Trophoblast cell (in vitro differentiated cells and primary cell): Measurements from ENCODE around the gene MST1.
A peak's percentile ranks its signal among the peaks of the same experiment; 100 is the strongest.
"Not testable (repeated sequence)": the region's sequence is repeated elsewhere in the genome, so short reads cannot be mapped to it uniquely, and the experiment has no call there.

Experiments used
- DNase-seq, 2 donors: peaks; one replicate each; pipeline ENCODE4 v3.0.0-alpha.2; 2016
- H2AFZ ChIP-seq: 2 replicates; pipeline ENCODE4 v1.6.1; 2013; ENCODE audit warnings: low read length, moderate library complexity, mild to moderate bottlenecking; ENCODE audit not compliant: insufficient read depth, poor library complexity
- H2AK5ac ChIP-seq: 2 replicates; pipeline ENCODE4 v1.6.1; 2013; ENCODE audit warnings: mild to moderate bottlenecking, low read length
- H2BK120ac ChIP-seq: 2 replicates; pipeline ENCODE4 v1.6.1; 2013; ENCODE audit warnings: low read length, mild to moderate bottlenecking, moderate library complexity; ENCODE audit not compliant: insufficient read depth, poor library complexity
- H2BK12ac ChIP-seq: 2 replicates; pipeline ENCODE4 v1.6.1; 2013; ENCODE audit warnings: mild to moderate bottlenecking, low read length, moderate library complexity
- H2BK5ac ChIP-seq: 2 replicates; pipeline ENCODE4 v1.6.1; 2013; ENCODE audit warnings: low read length, low read depth, moderate library complexity, mild to moderate bottlenecking; ENCODE audit not compliant: poor library complexity
- H3K14ac ChIP-seq: 2 replicates; pipeline ENCODE4 v1.6.1; 2013; ENCODE audit warnings: mild to moderate bottlenecking, low read length
- H3K18ac ChIP-seq: 2 replicates; pipeline ENCODE4 v1.6.1; 2013; ENCODE audit warnings: mild to moderate bottlenecking, low read length
- H3K23ac ChIP-seq: 2 replicates; pipeline ENCODE4 v1.6.1; 2013; ENCODE audit warnings: low read length
- H3K27ac ChIP-seq: 2 replicates; pipeline ENCODE4 v1.5.1; 2013; ENCODE audit warnings: low read depth, mild to moderate bottlenecking, inconsistent platforms, low read length, moderate library complexity
- H3K27me3 ChIP-seq: 2 replicates; pipeline ENCODE4 v1.6.1; 2013; ENCODE audit warnings: inconsistent platforms, mild to moderate bottlenecking, low read length, moderate library complexity; ENCODE audit not compliant: insufficient read depth
- H3K36me3 ChIP-seq, 2 experiments: 1 replicate in 1 of 2; 2 replicates in 1 of 2; pipeline ENCODE4 v1.6.1; 2013; ENCODE audit warnings: low read length in 2 of 2, mild to moderate bottlenecking in 2 of 2, moderate library complexity in 1 of 2; ENCODE audit not compliant: insufficient read depth in 2 of 2, control insufficient read depth in 1 of 2
- H3K4ac ChIP-seq: 2 replicates; pipeline ENCODE4 v1.6.1; 2013; ENCODE audit warnings: low read depth, mild to moderate bottlenecking, low read length, moderate library complexity
- H3K4me1 ChIP-seq, 2 experiments: 1 replicate in 1 of 2; 2 replicates in 1 of 2; pipeline ENCODE4 v1.6.1; 2013; ENCODE audit warnings: low read length in 2 of 2, mild to moderate bottlenecking in 2 of 2, moderate library complexity in 1 of 2; ENCODE audit not compliant: insufficient read depth in 2 of 2, control insufficient read depth in 1 of 2
- H3K4me2 ChIP-seq: 2 replicates; pipeline ENCODE4 v1.6.1; 2013; ENCODE audit warnings: inconsistent platforms, mild to moderate bottlenecking, low read length, moderate library complexity
- H3K4me3 ChIP-seq: 2 replicates; pipeline ENCODE4 v1.5.1; 2013; ENCODE audit warnings: mild to moderate bottlenecking, low read depth, low read length, inconsistent platforms
- H3K79me1 ChIP-seq: one replicate; pipeline ENCODE4 v1.6.1; 2013; ENCODE audit warnings: low read length
- H3K79me2 ChIP-seq: 2 replicates; pipeline ENCODE4 v1.6.1; 2013; ENCODE audit warnings: low read length, mild to moderate bottlenecking; ENCODE audit not compliant: control insufficient read depth, insufficient read depth, poor library complexity
- H3K9ac ChIP-seq: 2 replicates; pipeline ENCODE4 v1.6.1; 2013; ENCODE audit warnings: mild to moderate bottlenecking, low read length
- H3K9me3 ChIP-seq: 2 replicates; pipeline ENCODE4 v1.6.1; 2013; ENCODE audit warnings: low read depth, mild to moderate bottlenecking, control low read depth, inconsistent platforms, low read length; ENCODE audit not compliant: insufficient read depth
- H4K12ac ChIP-seq: 2 replicates; pipeline ENCODE4 v1.6.1; 2013; ENCODE audit warnings: low read depth, mild to moderate bottlenecking, low read length, moderate library complexity
- H4K8ac ChIP-seq: 2 replicates; pipeline ENCODE4 v1.6.1; 2013; ENCODE audit warnings: low read depth, mild to moderate bottlenecking, low read length, moderate library complexity
- H4K91ac ChIP-seq: one replicate; pipeline ENCODE4 v1.6.1; 2013; ENCODE audit warnings: low read depth, mild to moderate bottlenecking, low read length, moderate library complexity
- WGBS: extraction: QIAGEN DNeasy Blood & Tissue Kit; methylation state at CpG from one replicate; pipeline ENCODE4 v1.1.7; 2013; ENCODE audit warnings: missing lambda C conversion rate; ENCODE audit not compliant: insufficient read length, insufficient coverage; ENCODE audit errors: extremely low coverage; 5-methylcytosine and 5-hydroxymethylcytosine counted together

Gene MST1

DNA sequence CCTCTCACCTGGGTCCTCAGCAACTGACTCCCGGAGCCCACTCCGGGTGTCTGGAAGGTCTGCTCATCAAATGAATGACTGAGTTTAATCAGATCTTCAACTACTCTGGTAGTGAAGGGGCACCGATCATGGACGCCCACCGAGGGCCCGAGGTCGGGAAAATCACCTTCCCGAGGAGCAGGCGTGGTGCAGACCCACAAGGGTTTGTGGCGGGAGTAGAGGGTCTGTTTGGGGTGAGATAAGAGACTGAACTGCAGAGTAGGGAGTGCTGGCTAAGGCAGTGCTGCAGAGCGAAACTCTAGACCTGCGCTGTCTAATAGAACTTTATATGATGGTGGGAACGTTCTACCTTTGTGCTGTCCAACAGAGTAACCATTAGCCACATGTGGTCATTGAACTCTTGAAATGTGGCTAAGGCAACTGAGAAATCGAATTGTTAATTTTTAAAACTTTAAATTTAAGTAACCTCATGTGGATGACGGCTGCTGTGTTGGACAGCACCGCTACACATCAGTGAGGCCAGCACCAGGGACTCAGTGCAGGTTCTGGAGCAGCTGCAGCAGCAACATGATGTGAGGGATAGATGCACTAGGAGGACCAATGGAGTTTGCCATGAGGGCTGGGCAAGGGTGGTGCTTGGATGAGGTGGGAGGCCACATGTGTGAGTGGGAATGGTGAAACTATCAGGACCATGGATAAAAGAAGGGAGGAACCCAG lies 792 bp upstream of the MST1 start:
- no CpG with 5 or more reads among the region's 16 CpGs for WGBS
- H3K23ac ChIP-seq, H3K79me1 ChIP-seq, H2AFZ ChIP-seq, H3K9me3 ChIP-seq, H2BK5ac ChIP-seq, H3K27ac ChIP-seq, DNase-seq, H2BK12ac ChIP-seq, H3K27me3 ChIP-seq, H3K36me3 ChIP-seq, H2AK5ac ChIP-seq, H3K79me2 ChIP-seq: not testable (repeated sequence)
- Histone ChIP-seq H2BK120ac (peak overlapping the region; percentile 15), H4K12ac (peak overlapping the region; percentile 55), H3K4me1 (peaks cover 3 to 18% of the 10 kb centered on the region in 2 experiments), H3K18ac (peak overlapping the region; percentile 38), H3K9ac (peak overlapping the region; percentile 88), H4K8ac (peak overlapping the region; percentile 86), H3K4ac (peak overlapping the region; percentile 13), H3K4me2 (peak overlapping the region; percentile 99), H4K91ac (peak overlapping the region; percentile 53), H3K14ac (peak overlapping the region; percentile 62), H3K4me3 (peak overlapping the region; percentile 89)

DNA sequence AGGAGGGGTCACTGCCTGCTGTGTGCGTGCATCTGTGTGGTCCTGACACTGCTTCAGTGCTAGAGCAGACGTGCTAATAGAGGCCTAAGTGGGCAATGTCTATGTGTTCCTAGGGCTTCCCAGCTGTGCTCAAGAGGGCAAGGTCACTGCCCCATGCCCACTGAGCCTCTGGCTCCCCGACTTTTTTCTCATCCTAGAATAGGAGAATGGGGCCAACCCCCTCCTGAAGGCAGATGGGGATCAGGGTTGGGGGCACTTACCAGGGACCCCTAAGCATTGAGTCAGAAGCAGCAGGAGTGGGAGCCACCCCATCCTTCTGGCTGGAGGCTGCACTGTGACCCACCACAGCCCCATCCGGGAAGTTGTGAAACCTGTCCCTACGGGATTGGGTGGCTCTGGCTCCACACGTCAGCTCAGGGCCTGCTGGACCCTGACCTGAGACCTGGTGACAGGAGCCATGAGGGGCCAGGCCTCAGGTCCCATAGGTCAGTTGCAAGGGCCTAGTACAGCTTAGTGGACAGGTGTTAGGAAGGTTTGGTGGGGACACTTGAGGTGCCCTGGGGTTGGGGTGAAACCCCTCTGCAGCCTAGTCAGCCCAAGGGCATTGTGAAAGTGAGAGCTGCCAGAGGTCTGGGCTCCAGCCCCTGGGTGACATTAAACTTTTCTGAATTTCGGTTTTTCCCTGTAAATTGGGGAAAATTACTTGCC lies 782 bp downstream of the MST1 start:
- Histone ChIP-seq H4K91ac (peak overlapping the region; percentile 30), H4K8ac (peak overlapping the region; percentile 94), H4K12ac (peak overlapping the region; percentile 78), H3K4me1 (peaks cover 3 to 18% of the 10 kb centered on the region in 2 experiments), H3K4me2 (peak overlapping the region; percentile 99)
- not testable (repeated sequence) for H2BK12ac ChIP-seq, H3K18ac ChIP-seq, H2AK5ac ChIP-seq, H3K27me3 ChIP-seq, H3K36me3 ChIP-seq, H2AFZ ChIP-seq, H3K27ac ChIP-seq, H3K4me3 ChIP-seq, H3K14ac ChIP-seq, H3K23ac ChIP-seq, H3K9me3 ChIP-seq, DNase-seq, H2BK120ac ChIP-seq, H2BK5ac ChIP-seq, H3K4ac ChIP-seq, H3K79me1 ChIP-seq, H3K9ac ChIP-seq, H3K79me2 ChIP-seq
- no CpG with 5 or more reads among the region's 7 CpGs for WGBS

DNA sequence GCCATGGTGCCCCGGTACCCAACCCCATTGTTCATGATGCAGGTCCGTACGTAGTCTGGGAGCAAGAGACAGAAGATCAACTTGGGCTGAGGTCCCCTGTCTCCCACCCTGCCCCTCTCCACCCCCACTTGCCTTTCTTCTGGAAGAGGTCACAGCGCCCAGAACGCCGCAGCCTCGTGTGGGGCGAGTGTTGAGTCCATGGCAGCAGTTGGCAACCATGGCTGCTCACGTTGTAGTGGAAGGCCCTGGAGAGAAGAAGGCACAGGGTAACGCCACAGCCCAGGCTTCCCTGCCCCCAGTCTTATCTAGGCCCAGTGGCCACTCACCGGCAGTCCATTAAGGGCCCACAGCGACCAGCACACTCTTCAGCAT lies 1.9 kb downstream of the MST1 start:
- not testable (repeated sequence) for H3K79me1 ChIP-seq, H2BK120ac ChIP-seq, H3K4me3 ChIP-seq, H2AFZ ChIP-seq, H3K27me3 ChIP-seq, H2BK12ac ChIP-seq, H3K27ac ChIP-seq, H2AK5ac ChIP-seq, DNase-seq, H2BK5ac ChIP-seq, H3K14ac ChIP-seq, H4K8ac ChIP-seq, H4K12ac ChIP-seq, H3K9me3 ChIP-seq, H3K18ac ChIP-seq, H3K9ac ChIP-seq, H3K79me2 ChIP-seq, H4K91ac ChIP-seq, H3K23ac ChIP-seq, H3K4ac ChIP-seq
- peaks cover 20% of the 10 kb centered on the region in 2 experiments for H3K36me3 ChIP-seq
- H3K4me1 ChIP-seq: peaks cover 3 to 18% of the 10 kb centered on the region in 2 experiments
- WGBS: no CpG with 5 or more reads among the region's 12 CpGs
- H3K4me2 ChIP-seq: peak overlapping the region; percentile 91

DNA sequence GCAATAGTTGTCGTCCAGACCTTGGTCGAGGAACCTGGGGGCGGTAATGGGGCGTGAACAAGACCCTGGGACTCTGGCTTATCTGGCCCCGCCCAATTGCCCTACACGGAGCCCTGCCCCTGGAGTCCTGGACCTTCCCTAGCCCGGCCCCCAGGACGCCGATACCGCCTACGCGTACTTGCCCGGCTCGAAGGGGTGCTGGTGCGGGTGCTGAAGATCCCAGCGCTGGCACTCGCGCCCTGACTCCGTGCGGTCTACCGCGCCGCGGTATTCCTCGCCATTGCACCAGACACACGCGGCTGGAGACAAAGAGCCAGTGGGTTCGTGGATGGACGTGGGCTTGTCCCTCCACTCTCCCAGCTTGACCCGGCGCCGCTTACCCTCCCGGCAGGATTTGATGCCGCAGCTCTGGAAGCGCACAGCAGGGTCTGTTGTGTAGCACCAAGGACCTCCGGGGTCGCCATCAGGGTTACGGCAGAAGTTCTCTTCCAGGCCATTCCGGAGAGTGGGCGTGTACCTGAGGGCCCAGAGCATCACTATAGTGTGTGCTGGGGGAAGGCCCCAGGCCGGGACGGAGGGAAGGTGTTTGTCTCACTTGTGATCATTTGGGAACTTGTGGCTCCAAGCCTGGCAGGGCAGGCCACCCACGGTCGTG lies 2.4 kb downstream of the MST1 start:
- peak overlapping the region; percentile 17 for H2BK5ac ChIP-seq
- H3K4me2 ChIP-seq: peak overlapping the region; percentile 91
- WGBS: no CpG with 5 or more reads among the region's 44 CpGs
- peak overlapping the region; percentile 54 for H4K91ac ChIP-seq
- H2AFZ ChIP-seq: peak overlapping the region; percentile 61
- H2BK12ac ChIP-seq: peak overlapping the region; percentile 56
- peak overlapping the region; percentile 81 for H3K14ac ChIP-seq
- peaks cover 25 to 26% of the 10 kb centered on the region in 2 experiments for H3K36me3 ChIP-seq
- H3K79me2 ChIP-seq, H3K79me1 ChIP-seq, H3K4ac ChIP-seq, H3K27ac ChIP-seq, H3K27me3 ChIP-seq, H2AK5ac ChIP-seq, H3K9me3 ChIP-seq, H3K23ac ChIP-seq: not testable (repeated sequence)
- H3K9ac ChIP-seq: peak overlapping the region; percentile 69
- peak overlapping the region; percentile 52 for H3K18ac ChIP-seq
- H4K12ac ChIP-seq: peak overlapping the region; percentile 65
- peak overlapping the region; percentile 35 for H2BK120ac ChIP-seq
- peaks cover 3 to 18% of the 10 kb centered on the region in 2 experiments for H3K4me1 ChIP-seq
- peak; percentile 84 to 90 for DNase-seq
- peak overlapping the region; percentile 92 for H4K8ac ChIP-seq
- H3K4me3 ChIP-seq: peak overlapping the region; percentile 68
